Activated T-cell treated with anti-CD3 and anti-CD28 coated beads for 24 hours (primary cell): ENCODE data around the gene ITGB8.
"Not testable (repeated sequence)": the region's sequence is repeated elsewhere in the genome, so short reads cannot be mapped to it uniquely, and the experiment has no call there.

Source experiments
- DNase-seq: peaks from one replicate; pipeline ENCODE4 v3.0.0-alpha.2; 2020; ENCODE audit warnings: low read depth

ITGB8 gene

DNA sequence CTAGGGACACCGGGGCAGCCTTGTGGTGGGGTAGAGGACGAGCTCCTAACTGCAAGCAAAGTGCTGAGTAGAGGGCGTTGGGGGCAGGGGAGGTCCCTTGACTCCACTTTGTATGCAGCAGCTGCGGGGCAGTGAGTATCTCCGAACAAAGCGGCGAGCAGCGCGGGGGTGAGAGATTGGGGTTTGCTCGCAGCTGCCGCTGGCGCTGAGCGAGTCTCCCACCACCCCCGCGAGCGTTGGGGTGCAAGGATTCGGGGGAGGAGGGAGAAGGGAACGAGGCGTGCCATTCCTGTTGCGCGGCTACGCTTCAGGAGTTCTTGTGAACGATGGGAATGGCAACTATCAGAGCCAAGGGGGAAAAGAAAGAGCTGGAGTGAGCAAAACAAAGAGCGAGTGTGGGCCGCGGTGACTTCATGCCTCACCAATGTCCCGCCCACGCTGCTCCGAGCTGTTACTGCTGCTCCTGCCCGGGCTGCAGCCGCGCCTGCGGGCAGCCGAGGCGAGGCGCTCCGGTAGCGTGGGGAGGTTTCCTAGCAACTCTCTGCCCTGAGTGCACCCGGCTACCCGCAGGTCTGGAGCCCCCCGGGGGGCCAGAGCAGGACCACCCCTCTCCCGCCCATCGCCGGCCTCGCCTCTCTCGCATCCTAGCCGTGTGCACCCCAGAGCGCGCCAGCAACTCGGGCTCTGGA is at the start of gene ITGB8:
Gene ITGB8 (plus strand): TSS at position 662 of the 689 bp plus-strand sequence. CDS start 907 bp downstream, outside the sequence.
- peak; percentile 56 for DNase-seq

DNA sequence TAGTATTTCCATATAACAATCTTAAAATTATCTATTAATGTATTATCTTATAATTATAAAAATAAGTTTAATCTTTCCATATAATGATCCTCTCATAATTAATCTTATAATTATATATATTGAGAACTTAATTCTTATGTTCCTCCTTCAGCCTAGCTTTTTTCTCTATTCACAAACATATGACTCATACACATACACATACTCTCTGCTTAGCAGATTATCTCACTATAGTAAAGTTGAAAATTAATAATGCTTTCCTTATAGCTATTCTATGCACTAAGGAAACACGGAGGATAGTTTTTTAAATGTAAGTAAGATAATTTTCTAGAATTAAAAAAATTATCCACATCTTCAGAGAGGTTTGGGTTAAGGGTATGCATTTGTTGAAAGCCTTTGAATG is 47.7 kb upstream of the ITGB8 start:
- DNase-seq: no peak

DNA sequence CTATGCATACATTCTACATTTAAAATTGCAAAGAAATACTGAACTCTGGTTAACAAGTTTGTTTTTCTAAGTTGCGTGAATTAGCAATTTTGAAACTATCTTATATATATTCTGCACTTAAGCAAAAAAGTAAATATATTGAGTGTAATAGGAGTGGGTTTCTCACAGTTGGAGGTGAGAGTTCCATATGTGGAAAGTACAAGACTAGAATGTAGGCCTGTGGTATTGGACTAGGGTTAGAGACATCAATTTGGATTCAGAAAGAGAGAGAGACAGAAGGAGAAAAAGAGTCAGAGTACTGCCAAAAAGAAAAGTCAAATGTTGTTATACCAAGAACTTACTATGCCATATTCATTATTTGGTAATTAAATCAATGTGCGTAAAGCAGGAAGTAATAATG is 47.3 kb upstream of the ITGB8 start:
- DNase-seq: no peak

DNA sequence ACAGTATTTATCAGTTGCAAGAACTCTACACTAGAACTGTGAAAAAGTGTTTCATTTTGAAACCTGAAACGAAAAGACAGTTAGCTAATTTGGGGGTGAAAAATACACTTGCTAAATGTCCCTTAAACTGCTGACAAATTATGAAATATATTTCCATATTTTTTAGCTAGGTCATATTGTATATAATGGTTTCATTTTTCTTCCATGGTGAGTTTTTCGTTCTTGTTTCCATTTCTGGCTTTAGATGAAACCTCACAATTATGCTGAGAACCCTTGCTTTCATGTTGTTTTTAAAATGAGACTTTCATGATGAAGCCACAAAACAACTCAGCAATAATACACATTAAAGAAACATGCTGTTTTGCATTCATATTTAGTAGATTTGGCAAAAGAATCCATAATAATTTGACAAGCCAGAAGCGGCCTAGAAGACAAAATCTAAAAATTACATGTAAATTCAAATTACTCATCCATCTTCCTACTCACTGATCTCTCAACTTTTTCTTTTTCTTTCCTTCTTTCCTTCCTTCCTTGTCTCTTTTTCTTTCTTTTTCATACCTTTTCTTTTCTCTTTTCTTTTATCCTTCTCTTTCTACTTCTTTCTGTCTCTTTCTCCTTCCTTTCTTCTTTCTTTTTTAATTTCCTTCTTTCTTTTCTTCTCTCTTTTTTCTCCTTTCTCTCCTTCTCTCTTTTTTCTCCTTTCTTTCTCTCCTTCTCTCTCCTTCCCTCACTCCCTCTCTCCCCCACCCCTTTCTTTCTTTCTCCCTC is 46.5 kb upstream of the ITGB8 start:
- no peak for DNase-seq

DNA sequence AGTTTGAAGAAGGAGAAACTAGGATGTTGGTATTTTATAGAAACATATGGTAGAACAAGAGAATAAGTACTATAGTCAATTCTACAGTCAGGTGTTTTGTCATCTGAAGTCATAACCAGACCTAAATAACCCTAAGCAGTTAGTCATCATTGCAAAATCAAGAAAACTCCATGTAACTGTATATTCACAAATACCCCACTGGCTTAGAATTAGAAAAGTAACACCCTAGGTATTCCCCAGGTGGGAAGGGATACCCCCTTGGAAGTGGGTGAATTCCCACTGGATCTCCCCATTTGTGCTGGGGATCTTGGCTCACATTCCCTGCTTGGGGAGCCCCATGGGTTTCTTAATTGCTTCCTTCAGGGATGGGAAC is 45.9 kb upstream of the ITGB8 start:
- no peak for DNase-seq

DNA sequence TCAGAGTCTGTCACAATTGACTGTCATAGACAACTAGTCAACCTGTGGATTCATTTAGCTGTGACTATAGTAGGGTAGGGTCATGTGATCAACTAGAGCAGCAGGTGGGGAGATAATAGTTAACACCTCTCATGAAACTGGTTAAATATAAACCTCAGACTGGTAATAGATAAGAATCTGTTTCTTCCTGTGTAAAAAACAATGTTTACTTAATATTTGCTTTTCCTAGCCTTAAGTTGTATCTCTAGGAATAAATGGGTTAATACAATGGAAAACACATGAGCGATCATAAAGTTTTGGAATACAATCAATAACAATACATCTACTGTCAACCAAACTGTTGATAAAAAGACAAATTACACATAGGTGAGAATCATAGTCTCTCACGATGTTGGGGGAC is 43.4 kb upstream of the ITGB8 start:
- DNase-seq: no peak

DNA sequence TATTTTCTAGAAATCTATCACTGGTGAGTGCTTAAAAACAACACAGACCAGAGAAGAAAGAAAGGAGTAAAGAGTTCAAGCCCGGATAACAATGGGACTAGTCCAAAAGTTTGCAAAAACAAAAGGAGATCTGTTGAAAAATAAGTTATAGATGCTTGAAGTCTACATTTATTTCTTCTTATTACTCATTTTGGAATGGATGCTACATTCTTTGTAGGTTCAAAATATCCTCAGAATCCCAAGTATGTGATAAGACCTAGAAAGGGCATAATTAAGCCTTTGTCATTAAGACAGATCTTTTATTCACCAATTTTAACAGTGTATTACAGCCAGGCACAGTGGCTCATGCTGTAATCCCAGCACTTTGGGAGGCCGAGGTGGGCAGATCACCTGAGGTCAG is 42.7 kb upstream of the ITGB8 start:
- no peak for DNase-seq

DNA sequence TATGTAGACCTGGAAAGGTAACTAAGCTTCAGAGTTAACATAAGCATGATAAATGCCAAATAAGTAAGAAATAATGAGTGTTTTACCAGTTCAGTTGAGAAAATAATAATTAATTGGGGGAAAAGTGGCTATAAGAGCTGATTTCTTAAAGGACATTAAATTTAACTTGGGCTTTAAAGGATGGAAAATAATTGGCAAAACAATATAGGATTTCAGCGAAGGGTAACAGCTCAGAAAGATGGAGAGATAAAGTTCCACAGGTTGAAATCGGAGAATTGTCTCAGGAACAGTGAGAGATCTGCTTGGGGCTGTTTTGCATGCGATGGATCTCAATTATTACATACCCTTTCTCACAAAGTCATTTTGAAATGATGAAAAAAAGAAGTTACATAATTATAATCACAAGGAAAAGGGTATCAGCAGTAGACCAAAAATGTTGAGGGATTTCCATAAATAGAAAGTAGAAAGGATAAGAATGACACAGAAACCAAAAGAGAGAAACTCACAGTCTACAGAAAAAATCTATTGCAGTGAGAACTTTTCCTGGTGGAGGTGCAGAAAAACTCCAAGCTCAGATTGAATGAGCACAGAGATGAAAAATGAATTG is 40.1 kb upstream of the ITGB8 start:
- no peak for DNase-seq

DNA sequence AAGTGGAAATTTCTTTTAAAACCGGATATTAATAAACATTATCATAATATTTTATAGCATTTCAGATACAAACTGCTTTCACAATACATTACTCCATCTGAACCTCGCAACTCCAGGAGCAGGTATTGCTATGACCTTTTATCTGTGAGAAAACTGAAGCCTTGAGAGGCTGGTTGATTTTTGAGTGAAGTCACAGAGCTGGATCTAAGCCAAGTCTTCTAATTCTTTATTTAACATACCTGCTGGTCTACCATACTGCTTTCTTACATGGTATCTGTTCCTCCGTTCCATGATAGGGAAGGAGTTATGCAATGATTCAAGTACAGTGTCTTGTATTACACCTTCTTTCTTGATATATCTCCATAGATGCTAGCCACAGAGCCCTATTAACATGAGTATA is 37.4 kb upstream of the ITGB8 start:
- DNase-seq: no peak

DNA sequence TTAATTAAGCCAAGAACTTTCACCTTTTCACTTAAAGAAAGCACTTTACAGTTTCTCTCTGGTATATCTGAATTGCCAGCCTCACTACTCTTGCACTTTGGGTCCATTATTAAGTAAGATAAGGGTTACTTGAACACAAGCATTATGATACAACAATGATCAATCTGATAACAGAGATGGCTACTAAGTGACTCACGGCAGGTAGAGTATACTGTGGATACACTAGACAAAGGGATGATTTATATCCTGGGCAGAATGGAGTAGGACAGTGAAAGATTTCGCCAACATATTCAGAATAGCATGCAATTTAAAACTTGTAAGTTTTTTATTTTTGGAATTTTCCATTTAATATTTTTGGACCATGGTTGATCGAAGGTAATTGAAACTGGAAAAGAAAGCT is 34.3 kb upstream of the ITGB8 start:
- no peak for DNase-seq

DNA sequence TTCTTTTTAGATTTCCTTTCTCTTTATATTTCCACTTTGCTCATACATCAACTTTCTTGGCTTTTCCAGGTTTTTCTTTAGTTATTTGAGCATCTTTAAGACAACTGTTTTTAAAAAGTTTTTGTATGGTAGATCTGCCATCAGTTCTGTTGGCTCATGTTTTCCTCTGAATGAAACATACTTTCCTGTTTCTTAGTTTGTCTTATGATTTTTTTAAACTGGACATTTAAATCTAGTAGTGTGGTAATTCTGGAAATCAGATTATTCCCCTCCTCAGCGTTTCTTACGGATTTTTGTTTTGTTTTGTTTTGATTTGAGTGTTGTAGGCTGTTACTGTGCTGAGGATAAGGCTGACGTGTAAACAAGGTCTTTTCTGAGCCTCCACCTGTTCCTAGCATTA is 33.8 kb upstream of the ITGB8 start:
- no peak for DNase-seq

DNA sequence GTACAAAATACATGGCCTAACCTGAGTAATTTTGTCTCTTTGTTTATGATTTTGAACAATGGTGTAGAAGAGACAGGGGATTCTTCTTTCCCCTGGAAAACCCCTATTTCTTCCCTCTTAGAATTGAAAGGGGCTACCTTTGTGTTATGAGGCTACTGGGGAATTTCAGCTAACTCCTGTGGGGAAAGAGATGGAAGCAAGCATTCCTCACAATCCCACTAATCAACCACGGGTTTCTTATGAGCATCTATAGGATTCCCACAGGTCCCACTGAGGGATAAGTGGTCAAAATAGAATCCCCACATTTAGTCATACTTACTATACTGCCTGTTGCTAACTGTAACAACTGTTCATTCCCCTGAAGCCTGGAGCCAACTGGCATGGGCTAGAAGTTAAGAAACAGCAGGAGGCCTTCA is 32.2 kb upstream of the ITGB8 start:
- DNase-seq: no peak

DNA sequence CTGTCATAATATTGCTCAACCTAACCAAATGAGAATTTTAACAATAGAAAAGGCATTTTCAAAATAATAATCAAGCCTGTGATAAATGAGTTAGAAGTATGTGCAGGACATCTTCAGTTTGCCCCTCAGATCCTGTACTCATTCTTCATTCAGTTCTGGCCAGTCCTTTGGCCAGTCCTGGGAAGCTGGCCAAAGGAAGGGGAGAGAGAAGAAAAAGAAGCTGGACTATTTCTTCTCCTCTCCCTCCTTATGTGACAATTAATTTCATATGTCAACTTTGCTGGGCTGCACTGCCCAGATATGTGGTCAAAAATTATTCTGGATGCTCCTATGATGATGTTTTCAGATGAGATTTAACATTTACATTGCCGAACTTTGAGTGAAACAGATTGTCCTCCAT is 31.6 kb upstream of the ITGB8 start:
- no peak for DNase-seq

DNA sequence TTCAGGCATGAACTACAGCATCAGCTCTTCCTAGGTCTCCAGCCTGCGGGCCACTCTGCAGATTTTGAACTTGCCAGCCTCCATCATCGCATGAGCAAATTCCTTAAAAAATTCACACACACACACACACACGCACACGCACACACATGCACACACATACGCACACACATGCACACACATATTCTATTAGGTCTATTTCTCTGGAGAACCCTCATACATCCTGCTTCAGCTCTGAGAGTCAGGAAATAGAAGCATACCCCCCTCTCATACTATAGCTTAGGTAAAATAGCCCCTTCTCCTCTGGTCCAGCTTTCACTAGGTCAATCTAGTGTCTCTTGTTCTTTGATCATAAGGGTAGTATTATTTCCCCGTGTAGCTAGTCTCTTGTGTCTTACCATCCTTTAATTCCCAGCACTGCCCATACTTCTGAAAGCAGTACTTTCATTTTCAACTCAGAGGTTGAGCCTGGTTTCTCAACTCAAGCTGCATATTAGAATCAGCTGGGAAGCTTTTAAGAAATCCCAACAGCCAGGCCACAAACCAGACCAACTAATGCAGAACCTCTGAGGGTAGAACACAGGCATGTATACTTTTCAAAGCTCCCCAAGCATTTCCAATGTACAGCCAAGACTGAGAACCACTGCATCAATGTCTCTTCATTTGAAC is 30.9 kb upstream of the ITGB8 start:
- DNase-seq: no peak

DNA sequence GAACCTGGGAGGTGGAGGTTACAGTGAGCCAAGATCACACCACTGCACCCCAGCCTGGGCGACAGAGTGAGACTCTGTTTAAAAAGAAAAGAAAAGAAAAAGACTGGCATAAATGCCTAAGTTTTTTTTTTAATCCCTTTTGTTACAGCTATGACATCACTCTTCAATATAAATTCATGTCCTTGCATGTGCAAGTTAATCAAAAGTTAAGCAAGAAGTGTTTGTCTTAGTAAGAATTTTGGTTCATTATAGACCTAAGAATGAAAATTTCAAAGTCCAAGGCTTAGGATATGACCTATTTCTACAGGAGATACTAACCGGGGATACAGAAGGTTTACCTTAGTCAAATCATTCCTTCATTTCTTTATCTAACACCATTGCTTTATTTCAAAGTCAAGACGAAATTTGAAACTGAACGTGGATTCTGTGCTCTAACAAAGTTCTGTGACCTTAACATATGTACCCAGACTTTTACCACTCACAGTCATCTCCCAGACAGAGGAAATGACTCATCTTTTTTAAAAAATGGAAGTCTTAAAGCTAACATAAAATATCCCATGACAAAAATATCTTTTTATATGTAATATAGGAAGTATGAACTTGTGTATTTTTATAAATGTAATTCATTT is 29.3 kb upstream of the ITGB8 start:
- DNase-seq: no peak

DNA sequence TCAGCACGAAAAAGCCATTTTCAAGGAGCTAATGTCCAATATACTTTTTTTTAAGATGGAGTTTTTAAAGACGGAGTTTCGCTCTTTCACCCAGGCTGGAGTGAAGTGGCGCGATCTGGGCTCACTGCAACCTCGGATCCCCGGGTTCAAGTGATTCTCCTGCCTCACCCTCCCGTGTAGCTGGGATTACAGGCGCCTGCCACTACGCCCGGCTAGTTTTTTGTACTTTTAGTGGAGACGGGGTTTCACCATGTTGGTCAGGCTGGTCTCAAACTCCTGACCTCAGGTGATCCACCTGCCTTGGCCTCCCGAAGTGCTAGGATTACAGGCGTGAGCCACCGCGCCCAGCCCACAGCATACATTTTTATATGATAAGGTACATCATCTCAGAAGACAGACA is 28.4 kb upstream of the ITGB8 start:
- not testable (repeated sequence) for DNase-seq

DNA sequence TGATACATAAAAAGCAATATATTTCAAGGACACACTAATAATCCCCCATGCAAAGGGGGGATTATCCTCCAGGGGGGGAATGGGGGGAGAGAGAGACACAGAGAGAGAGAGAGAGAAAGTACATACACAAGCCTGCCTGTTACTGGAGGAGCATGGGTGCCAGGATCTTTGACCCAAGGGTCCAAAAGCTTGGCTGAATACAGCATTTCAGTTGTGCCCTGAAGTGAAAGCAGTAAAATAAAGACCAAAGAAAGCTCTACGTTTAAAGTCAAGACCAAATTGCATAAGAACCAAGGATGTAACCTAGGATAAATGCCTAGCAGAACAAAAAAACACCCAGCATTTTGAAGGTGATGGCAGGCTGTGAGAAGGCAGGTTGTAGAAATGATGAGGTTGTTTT is 27.8 kb upstream of the ITGB8 start:
- DNase-seq: no peak

DNA sequence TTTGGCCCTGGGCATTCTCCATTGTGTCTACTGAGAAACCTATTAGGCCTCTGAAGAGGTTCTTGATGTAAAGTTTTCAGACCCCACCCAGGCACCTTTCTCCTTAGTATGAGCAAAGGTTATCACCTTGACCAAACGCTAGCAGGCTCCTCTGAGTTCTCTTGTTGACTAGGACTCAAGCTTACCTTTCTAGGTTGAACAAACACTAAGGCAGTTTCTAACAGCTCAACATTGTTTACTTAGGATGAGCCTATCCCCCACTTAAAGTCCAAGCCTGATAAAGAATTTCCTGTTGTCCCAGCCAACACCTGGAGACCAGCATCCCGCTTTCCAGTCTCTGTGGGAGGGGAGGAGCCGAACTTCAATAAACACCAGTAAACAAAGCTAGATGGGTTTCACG is 26.3 kb upstream of the ITGB8 start:
- DNase-seq: no peak

DNA sequence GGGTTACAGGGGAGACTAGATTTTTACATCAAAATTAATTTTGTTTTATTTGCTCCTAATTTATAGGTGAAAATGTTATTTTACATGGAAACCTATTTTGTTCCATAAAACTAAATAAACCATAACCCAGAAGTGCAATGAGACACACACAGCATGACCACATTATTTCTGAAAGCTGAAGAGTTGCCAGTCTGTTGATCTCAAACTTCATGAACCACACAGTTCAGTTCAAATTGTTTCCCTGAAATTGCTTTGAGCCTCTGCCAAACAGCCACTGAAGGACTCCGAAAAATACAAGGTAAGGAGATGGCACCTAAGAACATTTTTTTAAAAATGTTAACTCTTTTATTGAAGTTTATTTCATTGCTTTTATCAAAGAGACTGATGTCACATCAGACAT is 25.0 kb upstream of the ITGB8 start:
- no peak for DNase-seq

DNA sequence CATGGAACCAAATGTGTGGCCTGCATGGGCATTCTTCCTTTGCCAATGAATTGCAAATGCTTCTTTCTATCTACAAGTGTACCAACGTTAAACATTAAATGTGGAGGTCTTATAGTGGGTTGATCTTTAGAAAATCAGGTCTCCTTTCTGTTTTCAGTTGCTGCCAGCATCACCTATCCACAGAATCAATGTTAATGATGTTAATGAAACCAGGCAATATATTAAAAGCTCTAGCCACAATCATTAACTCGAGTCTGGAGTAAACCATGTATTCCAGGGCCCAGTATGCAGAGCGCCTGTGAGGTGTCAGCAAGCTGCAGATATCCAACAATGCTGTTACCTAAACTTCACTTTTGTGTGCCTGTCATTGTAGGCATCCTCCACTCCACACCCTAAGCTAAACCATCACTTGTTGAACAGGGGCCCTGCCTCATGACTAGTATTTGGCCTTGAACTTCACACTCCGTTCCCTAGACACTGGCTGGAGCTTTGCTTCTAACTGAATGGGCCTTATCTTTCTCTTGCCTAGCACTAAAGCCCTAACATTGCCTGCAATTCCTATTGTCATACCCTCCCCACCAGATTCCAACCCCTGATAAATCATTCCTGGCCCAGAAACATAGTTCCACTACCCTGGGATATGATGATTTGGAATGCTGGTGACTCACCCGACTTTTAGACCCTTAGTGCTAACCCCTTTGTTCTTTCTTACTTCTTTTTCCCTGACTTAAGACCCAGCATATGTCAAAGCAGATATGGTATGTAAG is 24.3 kb upstream of the ITGB8 start:
- no peak for DNase-seq

DNA sequence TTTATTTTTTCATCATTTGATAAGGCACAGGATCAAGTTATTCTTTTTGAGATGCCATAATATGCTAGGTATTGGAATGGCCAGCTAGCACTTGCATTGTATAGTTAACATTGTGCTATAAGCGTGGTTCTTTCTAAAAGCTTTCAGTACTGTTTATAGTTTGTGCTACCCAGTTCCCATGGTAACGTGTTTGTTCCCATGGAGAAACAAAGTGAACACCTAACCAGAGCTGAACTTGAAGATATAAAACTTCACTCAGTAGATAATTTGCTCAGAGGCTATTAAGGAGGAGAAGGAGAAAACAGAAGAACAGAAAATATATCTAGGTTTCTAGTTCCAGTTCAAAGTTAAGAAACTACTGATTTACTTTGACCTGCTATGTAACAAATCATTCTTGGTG is 23.6 kb upstream of the ITGB8 start:
- DNase-seq: no peak

DNA sequence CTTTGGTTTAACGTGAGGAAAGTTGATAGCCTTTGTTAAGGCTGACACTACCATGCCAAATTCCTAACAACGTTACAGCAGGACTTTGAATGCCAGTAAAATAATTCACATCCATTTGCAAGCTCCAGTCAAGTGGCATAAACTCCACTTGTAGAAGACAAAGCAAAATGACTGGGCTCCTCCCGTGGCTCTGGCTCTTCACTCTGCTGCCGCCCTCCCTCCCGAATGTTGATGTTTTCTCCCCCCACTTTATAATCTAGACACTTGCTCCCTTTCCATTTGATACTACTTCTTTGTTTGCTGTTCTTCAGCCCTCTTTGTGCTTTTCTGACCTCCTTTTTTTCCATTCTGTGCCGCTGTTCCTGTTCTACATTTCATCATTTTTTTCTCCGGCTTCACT is 22.8 kb upstream of the ITGB8 start:
- DNase-seq: no peak
